Measurements from ENCODE around the gene TMEM39B.
"Not testable (repeated sequence)": the region's sequence is repeated elsewhere in the genome, so short reads cannot be mapped to it uniquely, and the experiment has no call there.

The TMEM39B gene

GRCh38 chr1:32107742-32108661 lies 35.3 kb downstream of the TMEM39B start, which contains the start of gene KPNA6:
KPNA6 (plus strand) TSS chr1:32108056; CDS start chr1:32108131, 75 bp downstream.
- Histone ChIP-seq H3K9ac (ENCODE audit: low read length) (peak within 1 kb of the TSS; percentile 90), H3K27ac (ENCODE audit: low read depth, low read length) (peak within 1 kb of the TSS; percentile 65), H3K27me3 (ENCODE audit: insufficient read depth, low read length, poor library complexity) (no peaks in the 10 kb centered on the region), H3K36me3 (ENCODE audit: control insufficient read depth, insufficient read depth, low read length) (no peaks in the 10 kb centered on the region), H4K5ac (ENCODE audit: low read length) (peak within 1 kb of the TSS; percentile 5), H3K79me2 (ENCODE audit: control insufficient read depth, insufficient read depth, low read length) (peaks cover 42% of the 10 kb centered on the region), H3K18ac (ENCODE audit: low read length) (peak within 1 kb of the TSS; percentile 7), H3K23ac (ENCODE audit: low read length) (no peak within 1 kb of the TSS), H3K4me1 (ENCODE audit: control insufficient read depth, low read depth, low read length) (no peaks in the 10 kb centered on the region), H2BK15ac (replicated peaks; ENCODE audit: low read depth) (no peak within 1 kb of the TSS), H3K4ac (ENCODE audit: low read depth, low read length) (no peak within 1 kb of the TSS), H3K56ac (ENCODE audit: low read length) (peak within 1 kb of the TSS; percentile 97), H3K4me3 (ENCODE audit: low read length) (peak within 1 kb of the TSS; percentile 79), H3K4me2 (ENCODE audit: low read length) (peak within 1 kb of the TSS; percentile 75), H3K79me1 (ENCODE audit: low read length) (peaks cover 8% of the 10 kb centered on the region), H2BK5ac (ENCODE audit: low read length) (peak within 1 kb of the TSS; percentile 26), H2BK120ac (ENCODE audit: low read depth, low read length) (no peak within 1 kb of the TSS), H4K8ac (ENCODE audit: low read depth, low read length) (no peak within 1 kb of the TSS), H2AK5ac (ENCODE audit: low read length) (peak within 1 kb of the TSS; percentile 12)
- DNase-seq = peak; percentile 98
- WGBS (ENCODE audit: extremely low coverage, insufficient coverage, low lambda C conversion rate) = no CpG with 5 or more reads among the region's 45 CpGs

- Histone ChIP-seq H2BK120ac (ENCODE audit: low read depth, low read length) (no peak overlapping the region), H3K18ac (ENCODE audit: low read length) (no peak overlapping the region), H4K8ac (ENCODE audit: low read depth, low read length) (no peak overlapping the region), H3K79me1 (ENCODE audit: low read length) (peaks cover 8% of the 10 kb centered on the region), H3K9ac (ENCODE audit: low read length) (no peak overlapping the region), H4K5ac (ENCODE audit: low read length) (no peak overlapping the region), H3K27me3 (ENCODE audit: insufficient read depth, low read length, poor library complexity) (no peaks in the 10 kb centered on the region), H3K4me1 (ENCODE audit: control insufficient read depth, low read depth, low read length) (no peaks in the 10 kb centered on the region), H2BK5ac (ENCODE audit: low read length) (no peak overlapping the region), H2AK5ac (ENCODE audit: low read length) (no peak overlapping the region), H3K4me3 (ENCODE audit: low read length) (no peak overlapping the region), H3K36me3 (ENCODE audit: control insufficient read depth, insufficient read depth, low read length) (no peaks in the 10 kb centered on the region), H3K23ac (ENCODE audit: low read length) (no peak overlapping the region), H3K56ac (ENCODE audit: low read length) (no peak overlapping the region), H3K4me2 (ENCODE audit: low read length) (no peak overlapping the region), H3K79me2 (ENCODE audit: control insufficient read depth, insufficient read depth, low read length) (peaks cover 59% of the 10 kb centered on the region), H3K27ac (ENCODE audit: low read depth, low read length) (no peak overlapping the region), H2BK15ac (replicated peaks; ENCODE audit: low read depth) (no peak overlapping the region), H3K4ac (ENCODE audit: low read depth, low read length) (no peak overlapping the region)
- WGBS (ENCODE audit: extremely low coverage, insufficient coverage, low lambda C conversion rate) = no CpG with 5 or more reads among the region's 2 CpGs
- DNase-seq = no peak
These were observed 38.4 kb downstream of the TMEM39B start for GRCh38 chr1:32111040-32111623.

- Histone ChIP-seq H3K18ac (ENCODE audit: low read length) (no peak overlapping the region), H4K8ac (ENCODE audit: low read depth, low read length) (no peak overlapping the region), H2AK5ac (ENCODE audit: low read length) (no peak overlapping the region), H2BK15ac (replicated peaks; ENCODE audit: low read depth) (no peak overlapping the region), H3K27ac (ENCODE audit: low read depth, low read length) (no peak overlapping the region), H3K4ac (ENCODE audit: low read depth, low read length) (no peak overlapping the region), H3K27me3 (ENCODE audit: insufficient read depth, low read length, poor library complexity) (no peaks in the 10 kb centered on the region), H3K79me2 (ENCODE audit: control insufficient read depth, insufficient read depth, low read length) (peaks cover 63% of the 10 kb centered on the region), H2BK120ac (ENCODE audit: low read depth, low read length) (no peak overlapping the region), H3K36me3 (ENCODE audit: control insufficient read depth, insufficient read depth, low read length) (no peaks in the 10 kb centered on the region), H3K79me1 (ENCODE audit: low read length) (peaks cover 9% of the 10 kb centered on the region), H4K5ac (ENCODE audit: low read length) (no peak overlapping the region), H3K56ac (ENCODE audit: low read length) (no peak overlapping the region), H3K4me2 (ENCODE audit: low read length) (no peak overlapping the region), H3K9ac (ENCODE audit: low read length) (no peak overlapping the region), H3K4me3 (ENCODE audit: low read length) (no peak overlapping the region), H2BK5ac (ENCODE audit: low read length) (no peak overlapping the region), H3K23ac (ENCODE audit: low read length) (no peak overlapping the region), H3K4me1 (ENCODE audit: control insufficient read depth, low read depth, low read length) (no peaks in the 10 kb centered on the region)
- DNase-seq = peak; percentile 23
These were observed 39.0 kb downstream of the TMEM39B start for GRCh38 chr1:32111789-32112188.

- H3K4ac ChIP-seq (ENCODE audit: low read depth, low read length) = no peak overlapping the region
- H2BK120ac ChIP-seq (ENCODE audit: low read depth, low read length) = no peak overlapping the region
- no peak overlapping the region for H3K4me3 ChIP-seq (ENCODE audit: low read length)
- H3K9ac ChIP-seq (ENCODE audit: low read length) = no peak overlapping the region
- no peak overlapping the region for H3K4me2 ChIP-seq (ENCODE audit: low read length)
- peaks cover 65% of the 10 kb centered on the region for H3K79me2 ChIP-seq (ENCODE audit: control insufficient read depth, insufficient read depth, low read length)
- no peak overlapping the region for H3K23ac ChIP-seq (ENCODE audit: low read length)
- no peaks in the 10 kb centered on the region for H3K27me3 ChIP-seq (ENCODE audit: insufficient read depth, low read length, poor library complexity)
- H3K56ac ChIP-seq (ENCODE audit: low read length) = no peak overlapping the region
- H3K18ac ChIP-seq (ENCODE audit: low read length) = no peak overlapping the region
- no peak overlapping the region for H2AK5ac ChIP-seq (ENCODE audit: low read length)
- WGBS (ENCODE audit: extremely low coverage, insufficient coverage, low lambda C conversion rate) = no CpG with 5 or more reads among the region's 5 CpGs
- no peaks in the 10 kb centered on the region for H3K4me1 ChIP-seq (ENCODE audit: control insufficient read depth, low read depth, low read length)
- H3K79me1 ChIP-seq (ENCODE audit: low read length) = peaks cover 10% of the 10 kb centered on the region
- H4K8ac ChIP-seq (ENCODE audit: low read depth, low read length) = no peak overlapping the region
- no peak for DNase-seq
- H3K36me3 ChIP-seq (ENCODE audit: control insufficient read depth, insufficient read depth, low read length) = no peaks in the 10 kb centered on the region
- no peak overlapping the region for H2BK15ac ChIP-seq (replicated peaks; ENCODE audit: low read depth)
- no peak overlapping the region for H3K27ac ChIP-seq (ENCODE audit: low read depth, low read length)
- no peak overlapping the region for H2BK5ac ChIP-seq (ENCODE audit: low read length)
- no peak overlapping the region for H4K5ac ChIP-seq (ENCODE audit: low read length)
These were observed 40.2 kb downstream of the TMEM39B start for GRCh38 chr1:32112806-32113375.

GRCh38 chr1:32113436-32113835 lies 40.7 kb downstream of the TMEM39B start:
- not testable (repeated sequence) for H3K23ac ChIP-seq (ENCODE audit: low read length); H3K18ac ChIP-seq (ENCODE audit: low read length); H2BK5ac ChIP-seq (ENCODE audit: low read length); H3K4me2 ChIP-seq (ENCODE audit: low read length); H3K4me1 ChIP-seq (ENCODE audit: control insufficient read depth, low read depth, low read length); H4K8ac ChIP-seq (ENCODE audit: low read depth, low read length); H2AK5ac ChIP-seq (ENCODE audit: low read length); H3K56ac ChIP-seq (ENCODE audit: low read length); H3K9ac ChIP-seq (ENCODE audit: low read length); DNase-seq; H3K27me3 ChIP-seq (ENCODE audit: insufficient read depth, low read length, poor library complexity); H2BK120ac ChIP-seq (ENCODE audit: low read depth, low read length); H3K4ac ChIP-seq (ENCODE audit: low read depth, low read length); H3K27ac ChIP-seq (ENCODE audit: low read depth, low read length); H3K36me3 ChIP-seq (ENCODE audit: control insufficient read depth, insufficient read depth, low read length); H4K5ac ChIP-seq (ENCODE audit: low read length); H3K79me1 ChIP-seq (ENCODE audit: low read length); H3K4me3 ChIP-seq (ENCODE audit: low read length); H2BK15ac ChIP-seq (replicated peaks; ENCODE audit: low read depth)
- peaks cover 63% of the 10 kb centered on the region for H3K79me2 ChIP-seq (ENCODE audit: control insufficient read depth, insufficient read depth, low read length)
- WGBS (ENCODE audit: extremely low coverage, insufficient coverage, low lambda C conversion rate) = no CpG with 5 or more reads among the region's 4 CpGs

All from mesendoderm (in vitro differentiated cells).